Lung (tissue), 12 donors: ENCODE results near the gene EFHC2. TPM values are rescaled to one million over a fixed set of nuclear protein-coding genes. Genes with fewer than 3 reads are reported as not detected.

Experiments used
- ATAC-seq: fragments of 200-7000 bp; cut with Tn5 transposase; one replicate; pipeline ENCODE4 v1.9.1; 2020; ENCODE audit warnings: moderate number of reproducible peaks; ENCODE audit not compliant: insufficient read depth, low FRiP score
- DNase-seq, 3 donors: peaks; one replicate each; pipeline ENCODE4 v3.0.0-alpha.2; 2013 to 2017
- H3K27ac ChIP-seq, 2 donors: one replicate each; pipeline ENCODE4 v1.5.1; 2013; ENCODE audit warnings: mild to moderate bottlenecking in 2 of 2, moderate library complexity in 2 of 2, control low read depth in 1 of 2, inconsistent platforms in 1 of 2, low read depth in 1 of 2, low read length in 1 of 2
- H3K27me3 ChIP-seq, 3 donors: one replicate each; pipeline ENCODE4 v1.5.1; 2013; ENCODE audit warnings: low read length in 2 of 3; ENCODE audit not compliant: control insufficient read depth in 3 of 3, insufficient read depth in 3 of 3
- H3K36me3 ChIP-seq, 4 donors: one replicate each; pipeline ENCODE4 v1.5.1; 2013; ENCODE audit warnings: low read length in 4 of 4, mild to moderate bottlenecking in 1 of 4, moderate library complexity in 1 of 4; ENCODE audit not compliant: control insufficient read depth in 4 of 4, insufficient read depth in 4 of 4
- H3K4me1 ChIP-seq, 5 donors: one replicate each; pipeline ENCODE4 v1.5.1; 2013; ENCODE audit warnings: low read length in 5 of 5, mild to moderate bottlenecking in 2 of 5, moderate library complexity in 1 of 5; ENCODE audit not compliant: control insufficient read depth in 5 of 5, insufficient read depth in 5 of 5
- H3K4me3 ChIP-seq: one replicate; pipeline ENCODE4 v1.5.1; 2013; ENCODE audit warnings: mild to moderate bottlenecking, control low read depth, moderate library complexity
- H3K9ac ChIP-seq, 2 donors: one replicate each; pipeline ENCODE4 v1.5.1; 2013; ENCODE audit warnings: low read length in 2 of 2, control low read depth in 1 of 2; ENCODE audit not compliant: insufficient read depth in 1 of 2
- H3K9me3 ChIP-seq, 4 donors: one replicate each; pipeline ENCODE4 v1.5.1; 2013; ENCODE audit warnings: low read length in 3 of 4, mild to moderate bottlenecking in 1 of 4, moderate library complexity in 1 of 4; ENCODE audit not compliant: control insufficient read depth in 4 of 4, insufficient read depth in 3 of 4
- CTCF ChIP-seq: IDR thresholded peaks from 2 replicates; pipeline ENCODE4 v1.5.1; 2012; ENCODE audit warnings: mild to moderate bottlenecking; ENCODE audit errors: control extremely low read depth, extremely low read depth
- WGBS, 2 donors: extraction: QIAGEN DNeasy Blood & Tissue Kit; methylation state at CpG; one replicate each; pipeline ENCODE4 v1.1.7; 2013; 5-methylcytosine and 5-hydroxymethylcytosine counted together
- polyA plus RNA-seq, 2 donors: library from polyadenylated mRNA; stranded (reverse); fragments of 200-250 nt; gene quantifications; one replicate each; pipeline ENCODE4 v1.2.1, GENCODE V29; 2013
- total RNA-seq, 2 donors: library from RNA; depleted of rRNA in 1 of 2; stranded (reverse); fragments of >200 nt in 1 of 2; gene quantifications; one replicate each; pipeline ENCODE4 v1.2.1, GENCODE V29; 2014 to 2021
- donor health status: control.
- donor health status: control.
- donor health status: Bipolar disorder and iron deficiency.
- donor health status: healthy.
- donor health status: DM: yes; HTN: yes; CAD: no.

Gene EFHC2
- total and polyA plus RNA-seq, 4 donors, result 2.4 to 8.3 (median 5.0) TPM

- DNase-seq (no peak), ATAC-seq (no peak)
- 84 to 93% methylated on average over 2 of the region's 2 CpGs for WGBS, 2 donors
- no peak for TF ChIP-seq CTCF
- no peaks in the 10 kb centered on the region for H3K9me3 ChIP-seq
- no peaks in the 10 kb centered on the region for H3K4me1 ChIP-seq
- no peak overlapping the region for H3K27ac ChIP-seq
- peaks cover 0 to 14% (median 14%) of the 10 kb centered on the region in 3 donors for H3K27me3 ChIP-seq
- H3K4me3 ChIP-seq, result no peak overlapping the region
- H3K36me3 ChIP-seq, result no peaks in the 10 kb centered on the region
- H3K9ac ChIP-seq, result no peak overlapping the region
These were observed 168.0 kb downstream of the EFHC2 start for GRCh38 chrX:44175455-44175854.

- WGBS, 2 donors, result 85 to 98% methylated on average over 3 of the region's 3 CpGs
- no peak overlapping the region for H3K27ac ChIP-seq
- TF ChIP-seq CTCF, result no peak
These were observed 169.4 kb downstream of the EFHC2 start for GRCh38 chrX:44174061-44174460.

GRCh38 chrX:44173219-44173618 is 170.3 kb downstream of the EFHC2 start:
- Histone ChIP-seq H3K36me3 (no peaks in the 10 kb centered on the region), H3K27me3 (peaks cover 3 to 12% (median 9%) of the 10 kb centered on the region in 3 donors), H3K9me3 (no peaks in the 10 kb centered on the region), H3K4me3 (no peak overlapping the region), H3K9ac (no peak overlapping the region), H3K4me1 (no peaks in the 10 kb centered on the region), H3K27ac (no peak overlapping the region)
- no peak for DNase-seq
- TF ChIP-seq CTCF, result no peak
- no peak for ATAC-seq
- 70 to 83% methylated on average over 3 of the region's 3 CpGs for WGBS, 2 donors

More at GRCh38 chrX:44174061-44174460, 169.4 kb downstream of the EFHC2 start:
- Histone ChIP-seq H3K9ac (no peak overlapping the region), H3K4me3 (no peak overlapping the region), H3K36me3 (no peaks in the 10 kb centered on the region), H3K9me3 (no peaks in the 10 kb centered on the region), H3K27me3 (peaks cover 0 to 12% (median 9%) of the 10 kb centered on the region in 3 donors), H3K4me1 (no peaks in the 10 kb centered on the region)
- DNase-seq (no peak), ATAC-seq (no peak)

- H3K9ac ChIP-seq, result no peak overlapping the region
- TF ChIP-seq CTCF, result no peak
- H3K9me3 ChIP-seq, result no peaks in the 10 kb centered on the region
- H3K4me3 ChIP-seq, result no peak overlapping the region
- H3K27me3 ChIP-seq, result peaks cover 3 to 14% (median 7%) of the 10 kb centered on the region in 3 donors
- 50 to 73% methylated on average over 1 of the region's 1 CpG for WGBS, 2 donors
- H3K27ac ChIP-seq, result no peak overlapping the region
- ATAC-seq, result no peak
- H3K4me1 ChIP-seq, result no peaks in the 10 kb centered on the region
- no peaks in the 10 kb centered on the region for H3K36me3 ChIP-seq
- DNase-seq, result no peak
These were observed 176.4 kb downstream of the EFHC2 start for GRCh38 chrX:44167116-44167515.
